Astrocyte (in vitro differentiated cells and primary cell): ENCODE results near the gene C1QB. TPM values are rescaled to one million over a fixed set of nuclear protein-coding genes. Genes with fewer than 3 reads are reported as not detected.
A peak's percentile ranks its signal among the peaks of the same experiment; 100 is the strongest.

Experiments
- DNase-seq: peaks from one replicate; pipeline ENCODE4 v3.0.0-alpha.2; 2010; ENCODE audit warnings: low read depth
- FAIRE-seq: peaks from 2 replicates; lab custom pipeline; 2011; peaks lifted over from hg19 to GRCh38; lab: Jason Lieb, UNC
- H2AFZ ChIP-seq: 2 replicates; pipeline ENCODE4 v1.6.0; 2012; ENCODE audit warnings: low read depth, low read length, inconsistent platforms
- H3K27ac ChIP-seq: 2 replicates; pipeline ENCODE4 v1.5.1; 2011; ENCODE audit warnings: low read depth, low read length, inconsistent platforms
- H3K27me3 ChIP-seq: 2 replicates; pipeline ENCODE4 v1.6.0; 2011; ENCODE audit warnings: low read length, inconsistent platforms; ENCODE audit not compliant: insufficient read depth
- H3K36me3 ChIP-seq: 2 replicates; pipeline ENCODE4 v1.5.1; 2011; ENCODE audit warnings: low read length, inconsistent platforms; ENCODE audit not compliant: insufficient read depth
- H3K4me1 ChIP-seq: 2 replicates; pipeline ENCODE4 v1.5.1; 2011; ENCODE audit warnings: low read length, inconsistent platforms; ENCODE audit not compliant: insufficient read depth
- H3K4me2 ChIP-seq: 2 replicates; pipeline ENCODE4 v1.6.0; 2012; ENCODE audit warnings: low read length, inconsistent platforms
- H3K4me3 ChIP-seq: 2 replicates; pipeline ENCODE4 v1.5.1; 2011; ENCODE audit warnings: low read depth, mild to moderate bottlenecking, low read length, inconsistent platforms; ENCODE audit not compliant: insufficient read depth
- H3K79me2 ChIP-seq: 2 replicates; pipeline ENCODE4 v1.6.0; 2012; ENCODE audit warnings: mild to moderate bottlenecking, low read length, inconsistent platforms; ENCODE audit not compliant: insufficient read depth
- H3K9ac ChIP-seq: 2 replicates; pipeline ENCODE4 v1.6.0; 2012; ENCODE audit warnings: mild to moderate bottlenecking, low read length, inconsistent platforms
- H3K9me3 ChIP-seq: 2 replicates; pipeline ENCODE4 v1.5.1; 2012; ENCODE audit warnings: low read depth, mild to moderate bottlenecking, low read length, inconsistent platforms; ENCODE audit not compliant: insufficient read depth
- H4K20me1 ChIP-seq: 2 replicates; pipeline ENCODE4 v1.6.0; 2012; ENCODE audit warnings: low read length, inconsistent platforms; ENCODE audit not compliant: insufficient read depth
- H3K27ac Mint-ChIP-seq: one replicate; pipeline ENCODE4 v1.8.0; 2021; ENCODE audit warnings: mild to moderate bottlenecking, mixed read lengths; ENCODE audit not compliant: unreplicated experiment
- H3K27me3 Mint-ChIP-seq: one replicate; pipeline ENCODE4 v1.8.0; 2021; ENCODE audit warnings: low read depth, mixed read lengths; ENCODE audit not compliant: unreplicated experiment
- H3K36me3 Mint-ChIP-seq: one replicate; pipeline ENCODE4 v1.8.0; 2021; ENCODE audit warnings: low read depth, mixed read lengths; ENCODE audit not compliant: unreplicated experiment
- H3K4me1 Mint-ChIP-seq: one replicate; pipeline ENCODE4 v1.8.0; 2021; ENCODE audit warnings: low read depth, mixed read lengths; ENCODE audit not compliant: unreplicated experiment
- H3K4me3 Mint-ChIP-seq: one replicate; pipeline ENCODE4 v1.8.0; 2021; ENCODE audit warnings: mild to moderate bottlenecking, moderate library complexity, mixed read lengths; ENCODE audit not compliant: unreplicated experiment
- H3K9me3 Mint-ChIP-seq: one replicate; pipeline ENCODE4 v1.8.0; 2021; ENCODE audit warnings: mild to moderate bottlenecking, mixed read lengths; ENCODE audit not compliant: unreplicated experiment
- EZH2 ChIP-seq: IDR thresholded peaks from 2 replicates; pipeline ENCODE4 v1.6.1; 2012; ENCODE audit warnings: mild to moderate bottlenecking, low read length, inconsistent platforms; ENCODE audit not compliant: insufficient read depth
- total RNA-seq: library from RNA; stranded (reverse); gene quantifications from 2 replicates; pipeline ENCODE4 v1.2.1, GENCODE V29; 2021
- TF ChIP-seq, protein P1 (sequence below): IDR thresholded peaks from 2 replicates; pipeline ENCODE4 v1.5.1; 2011; ENCODE audit warnings: low read depth, mild to moderate bottlenecking, inconsistent platforms, low read length, moderate library complexity; ENCODE audit not compliant: insufficient read depth

The C1QB gene
- total RNA-seq, 1 donor from 2014 or later = not detected

DNA sequence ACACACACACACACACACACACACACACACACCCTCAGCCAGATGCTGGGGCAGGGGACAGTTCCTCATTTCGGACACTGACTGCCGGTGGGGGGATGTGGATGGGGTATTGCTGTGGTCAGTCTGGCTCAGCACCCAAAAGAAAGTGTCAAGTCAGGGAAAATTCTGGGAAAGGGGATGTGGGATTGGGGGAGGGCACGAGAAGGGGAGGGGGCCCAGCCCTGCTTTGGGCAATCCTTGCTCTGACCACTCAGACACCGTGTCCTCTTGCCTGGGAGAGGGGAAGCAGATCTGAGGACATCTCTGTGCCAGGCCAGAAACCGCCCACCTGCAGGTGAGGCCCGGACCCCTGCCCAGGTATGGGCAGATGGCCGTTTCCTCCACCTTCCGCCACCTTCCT is 9.7 kb upstream of the C1QB start, which contains the start of gene C1QC:
Gene C1QC (plus strand): TSS at position 253 of the 400 bp plus-strand sequence. CDS start 391 bp downstream, outside the sequence.
- Histone ChIP-seq H3K79me2 (no peaks in the 10 kb centered on the region), H3K9ac (no peak within 1 kb of the TSS), H4K20me1 (no peaks in the 10 kb centered on the region), H3K4me3 (no peak within 1 kb of the TSS), H3K27me3 (peaks cover 4% of the 10 kb centered on the region), H2AFZ (no peak within 1 kb of the TSS), H3K4me2 (no peak within 1 kb of the TSS), H3K27ac (no peak within 1 kb of the TSS), H3K9me3 (no peaks in the 10 kb centered on the region), H3K4me1 (peaks cover 3% of the 10 kb centered on the region), H3K36me3 (no peaks in the 10 kb centered on the region)
- DNase-seq (no peak), FAIRE-seq (no peak)
- Mint-ChIP-seq H3K4me3 (no peak within 1 kb of the TSS), H3K27me3 (peaks cover 46% of the 10 kb centered on the region), H3K36me3 (no peaks in the 10 kb centered on the region), H3K27ac (no peak within 1 kb of the TSS), H3K4me1 (peaks cover 6% of the 10 kb centered on the region), H3K9me3 (peaks cover 2% of the 10 kb centered on the region)
- TF ChIP-seq, protein P1, sequence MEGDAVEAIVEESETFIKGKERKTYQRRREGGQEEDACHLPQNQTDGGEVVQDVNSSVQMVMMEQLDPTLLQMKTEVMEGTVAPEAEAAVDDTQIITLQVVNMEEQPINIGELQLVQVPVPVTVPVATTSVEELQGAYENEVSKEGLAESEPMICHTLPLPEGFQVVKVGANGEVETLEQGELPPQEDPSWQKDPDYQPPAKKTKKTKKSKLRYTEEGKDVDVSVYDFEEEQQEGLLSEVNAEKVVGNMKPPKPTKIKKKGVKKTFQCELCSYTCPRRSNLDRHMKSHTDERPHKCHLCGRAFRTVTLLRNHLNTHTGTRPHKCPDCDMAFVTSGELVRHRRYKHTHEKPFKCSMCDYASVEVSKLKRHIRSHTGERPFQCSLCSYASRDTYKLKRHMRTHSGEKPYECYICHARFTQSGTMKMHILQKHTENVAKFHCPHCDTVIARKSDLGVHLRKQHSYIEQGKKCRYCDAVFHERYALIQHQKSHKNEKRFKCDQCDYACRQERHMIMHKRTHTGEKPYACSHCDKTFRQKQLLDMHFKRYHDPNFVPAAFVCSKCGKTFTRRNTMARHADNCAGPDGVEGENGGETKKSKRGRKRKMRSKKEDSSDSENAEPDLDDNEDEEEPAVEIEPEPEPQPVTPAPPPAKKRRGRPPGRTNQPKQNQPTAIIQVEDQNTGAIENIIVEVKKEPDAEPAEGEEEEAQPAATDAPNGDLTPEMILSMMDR = no peak
- no peak for TF ChIP-seq EZH2

- no peak for FAIRE-seq
These were observed 9.1 kb upstream of the C1QB start for GRCh38 chr1:22643928-22644327.

DNA sequence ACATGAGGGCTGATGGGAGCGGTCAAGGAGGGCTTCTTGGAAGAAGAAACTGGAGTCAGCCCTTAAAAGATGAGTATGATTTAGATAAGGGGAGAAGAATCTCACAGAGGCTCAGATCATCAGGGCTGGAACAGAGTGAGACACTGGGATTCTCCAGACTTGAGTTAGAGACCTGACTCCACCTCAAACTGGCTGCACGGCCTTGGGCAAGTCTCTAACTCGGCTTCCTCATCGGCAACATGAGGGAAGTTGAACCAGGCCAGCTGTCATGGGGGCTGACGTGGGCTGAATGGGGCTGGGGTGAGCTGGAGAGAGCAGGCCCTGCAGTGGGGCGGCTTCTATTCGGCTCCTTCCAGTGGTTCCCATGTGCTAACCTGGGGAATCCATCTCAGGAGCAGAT is 7.1 kb upstream of the C1QB start:
- H3K4me3 ChIP-seq = no peak overlapping the region
- FAIRE-seq (no peak), DNase-seq (no peak)
- H3K27me3 ChIP-seq = peaks cover 6% of the 10 kb centered on the region
- no peaks in the 10 kb centered on the region for H3K36me3 Mint-ChIP-seq
- H3K36me3 ChIP-seq = no peaks in the 10 kb centered on the region
- no peak overlapping the region for H3K9ac ChIP-seq
- peaks cover 3% of the 10 kb centered on the region for H3K4me1 ChIP-seq
- H3K9me3 Mint-ChIP-seq = peaks cover 2% of the 10 kb centered on the region
- TF ChIP-seq, protein P1 = no peak
- no peak for TF ChIP-seq EZH2
- H3K4me1 Mint-ChIP-seq = peaks cover 3% of the 10 kb centered on the region
- H3K4me2 ChIP-seq = no peak overlapping the region
- H3K9me3 ChIP-seq = no peaks in the 10 kb centered on the region
- H3K27ac ChIP-seq = no peak overlapping the region
- H3K27ac Mint-ChIP-seq = no peak overlapping the region
- peaks cover 56% of the 10 kb centered on the region for H3K27me3 Mint-ChIP-seq
- H3K79me2 ChIP-seq = no peaks in the 10 kb centered on the region
- H2AFZ ChIP-seq = no peak overlapping the region
- no peaks in the 10 kb centered on the region for H4K20me1 ChIP-seq
- H3K4me3 Mint-ChIP-seq = peak overlapping the region; percentile 17

More at GRCh38 chr1:22643928-22644327, 9.1 kb upstream of the C1QB start:
- Mint-ChIP-seq H3K4me1 (peaks cover 6% of the 10 kb centered on the region), H3K4me3 (no peak overlapping the region), H3K27me3 (peaks cover 48% of the 10 kb centered on the region), H3K36me3 (no peaks in the 10 kb centered on the region), H3K9me3 (peaks cover 2% of the 10 kb centered on the region), H3K27ac (no peak overlapping the region)
- Histone ChIP-seq H3K4me2 (no peak overlapping the region), H4K20me1 (no peaks in the 10 kb centered on the region), H3K27me3 (peaks cover 3% of the 10 kb centered on the region), H3K9me3 (no peaks in the 10 kb centered on the region), H3K79me2 (no peaks in the 10 kb centered on the region), H3K9ac (no peak overlapping the region), H3K27ac (no peak overlapping the region), H2AFZ (no peak overlapping the region), H3K4me3 (no peak overlapping the region), H3K36me3 (no peaks in the 10 kb centered on the region), H3K4me1 (peaks cover 3% of the 10 kb centered on the region)
- TF ChIP-seq, protein P1 = no peak
- no peak for TF ChIP-seq EZH2
- no peak for DNase-seq
